Fibroblast of lung (primary cell): ENCODE data around the gene ASCC3. TPM values are rescaled to one million over a fixed set of nuclear protein-coding genes. Genes with fewer than 3 reads are reported as not detected.

Experiments
- DNase-seq, 2 donors: peaks; one replicate each; pipeline versions ENCODE4 v3.0.0 to v3.0.0-alpha.2; 2010; ENCODE audit warnings: low read depth in 2 of 2
- H2AFZ ChIP-seq: 2 replicates; pipeline ENCODE4 v1.5.1; 2012; ENCODE audit warnings: low read length, control low read depth, inconsistent platforms
- H3K27ac ChIP-seq: 2 replicates; pipeline ENCODE4 v1.5.1; 2011; ENCODE audit warnings: low read length, control low read depth; ENCODE audit not compliant: insufficient read depth
- H3K27me3 ChIP-seq: 2 replicates; pipeline ENCODE4 v1.5.1; 2011; ENCODE audit warnings: mild to moderate bottlenecking, low read length; ENCODE audit not compliant: control insufficient read depth, insufficient read depth
- H3K36me3 ChIP-seq: 2 replicates; pipeline ENCODE4 v1.5.1; 2011; ENCODE audit warnings: low read length; ENCODE audit not compliant: control insufficient read depth, insufficient read depth
- H3K4me1 ChIP-seq: 2 replicates; pipeline ENCODE4 v1.5.1; 2011; ENCODE audit warnings: low read length; ENCODE audit not compliant: control insufficient read depth, insufficient read depth; ENCODE audit errors: extremely low read depth
- H3K4me2 ChIP-seq: 2 replicates; pipeline ENCODE4 v1.5.1; 2011; ENCODE audit warnings: low read length, control low read depth; ENCODE audit not compliant: insufficient read depth; ENCODE audit errors: extremely low read depth
- H3K4me3 ChIP-seq, 4 experiments: fragments of 200-600 bp in 1 of 4; sonication (generic) in 1 of 4; replicated peaks in 1 of 4; 2 replicates each; pipeline ENCODE4 v1.5.1; 2011 to 2016; ENCODE audit warnings: low read length in 4 of 4, low read depth in 3 of 4, mild to moderate bottlenecking in 3 of 4, control low read depth in 2 of 4, inconsistent platforms in 1 of 4, mixed read lengths in 1 of 4; ENCODE audit not compliant: insufficient read depth in 1 of 4; ENCODE audit errors: control extremely low read depth in 1 of 4
- H3K79me2 ChIP-seq: 2 replicates; pipeline ENCODE4 v1.5.1; 2012; ENCODE audit warnings: mild to moderate bottlenecking, low read length, inconsistent platforms; ENCODE audit not compliant: control insufficient read depth, insufficient read depth
- H3K9ac ChIP-seq: 2 replicates; pipeline ENCODE4 v1.5.1; 2011; ENCODE audit warnings: mild to moderate bottlenecking, low read length, control low read depth; ENCODE audit not compliant: insufficient read depth
- H3K9me3 ChIP-seq: 2 replicates; pipeline ENCODE4 v1.5.1; 2012; ENCODE audit warnings: low read depth, low read length; ENCODE audit not compliant: control insufficient read depth, insufficient read depth
- H4K20me1 ChIP-seq: 2 replicates; pipeline ENCODE4 v1.5.1; 2011; ENCODE audit warnings: low read length; ENCODE audit not compliant: control insufficient read depth, insufficient read depth; ENCODE audit errors: extremely low read depth
- EZH2 ChIP-seq: IDR thresholded peaks from 2 replicates; pipeline ENCODE4 v1.5.1; 2012; ENCODE audit warnings: low read length, control low read depth, mild to moderate bottlenecking; ENCODE audit errors: missing control alignments
- polyA plus RNA-seq, 2 donors: library from polyadenylated mRNA; depleted of rRNA in 1 of 2; stranded (reverse) in 1 of 2; unstranded in 1 of 2; fragments of >200 nt; gene quantifications; 2 replicates each; pipeline ENCODE4 v1.2.1, GENCODE V29; 2011 to 2012; ENCODE audit warnings: missing spikeins in 1 of 2
- total RNA-seq: library from RNA; depleted of rRNA; stranded (reverse); fragments of >200 nt; gene quantifications from 2 replicates; pipeline ENCODE4 v1.2.1, GENCODE V29; 2014
- TF ChIP-seq, protein P1 (sequence below), 2 donors: IDR thresholded peaks in 1 of 2; conservative IDR thresholded peaks in 1 of 2; 1 replicate in 1 of 2; 2 replicates in 1 of 2; pipeline ENCODE4 v1.5.1; 2011 to 2012; ENCODE audit warnings: low read length in 2 of 2, control low read depth in 1 of 2, inconsistent platforms in 1 of 2, low read depth in 1 of 2, mild to moderate bottlenecking in 1 of 2

ASCC3 gene
- total and polyA plus RNA-seq, 2 donors (not counting 1 experiment from before 2014, with no cell fraction given), result 36.2 to 75.3 TPM

DNA sequence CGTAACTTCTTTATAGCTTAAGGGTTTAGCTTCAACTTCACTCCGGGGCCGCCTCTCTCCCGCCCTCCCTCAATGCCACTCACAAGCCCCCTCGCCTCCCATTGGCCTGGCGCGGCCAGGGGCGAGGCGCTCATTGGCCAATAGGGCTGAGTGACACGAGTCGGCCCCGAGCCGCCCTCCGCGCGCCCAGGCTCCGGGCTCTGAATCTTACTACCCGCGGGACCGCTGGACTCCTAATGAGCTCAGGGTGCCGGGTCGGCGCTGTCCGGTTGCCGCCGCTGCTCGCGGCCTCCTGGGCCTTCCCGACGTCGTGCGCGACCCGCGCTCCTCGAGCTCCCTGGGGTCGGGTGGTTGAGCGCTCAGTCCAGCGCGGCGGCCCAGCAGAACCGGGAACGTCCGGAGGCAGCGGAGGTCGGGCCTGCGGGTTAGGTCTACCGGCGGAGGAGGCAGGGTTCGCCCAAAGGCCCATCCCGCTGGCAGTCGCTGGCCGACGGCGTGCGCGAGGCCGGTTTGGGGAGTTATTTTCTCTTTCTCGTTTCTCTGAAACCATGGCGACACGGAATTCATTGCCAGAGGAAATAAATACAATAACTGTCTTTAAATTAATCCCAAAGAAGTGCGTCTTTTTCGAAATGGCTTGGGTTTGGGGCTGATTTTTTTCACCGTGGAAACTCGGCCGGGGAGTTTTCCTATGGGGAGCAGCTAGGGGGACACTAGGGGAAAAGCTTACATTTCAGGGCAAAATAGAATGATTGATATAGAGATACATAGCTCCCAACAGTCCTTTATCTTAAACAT, 416.0 kb downstream of the ASCC3 start, which contains the start of gene SIM1:
SIM1 (minus strand) TSS at position 19 of the 798 bp plus-strand sequence. CDS start 1,453 bp downstream, outside the sequence.
- Histone ChIP-seq H3K4me2 (peak within 1 kb of the TSS; percentile 48), H2AFZ (no peak within 1 kb of the TSS), H3K4me3 (peak within 1 kb of the TSS in 1 of 4 experiments; percentile 17), H4K20me1 (no peaks in the 10 kb centered on the region), H3K27me3 (peaks cover 92% of the 10 kb centered on the region), H3K36me3 (no peaks in the 10 kb centered on the region), H3K79me2 (no peaks in the 10 kb centered on the region), H3K9me3 (no peaks in the 10 kb centered on the region), H3K4me1 (no peaks in the 10 kb centered on the region), H3K9ac (no peak within 1 kb of the TSS), H3K27ac (no peak within 1 kb of the TSS)
- TF ChIP-seq EZH2, result peak; percentile 15
- TF ChIP-seq, protein P1, sequence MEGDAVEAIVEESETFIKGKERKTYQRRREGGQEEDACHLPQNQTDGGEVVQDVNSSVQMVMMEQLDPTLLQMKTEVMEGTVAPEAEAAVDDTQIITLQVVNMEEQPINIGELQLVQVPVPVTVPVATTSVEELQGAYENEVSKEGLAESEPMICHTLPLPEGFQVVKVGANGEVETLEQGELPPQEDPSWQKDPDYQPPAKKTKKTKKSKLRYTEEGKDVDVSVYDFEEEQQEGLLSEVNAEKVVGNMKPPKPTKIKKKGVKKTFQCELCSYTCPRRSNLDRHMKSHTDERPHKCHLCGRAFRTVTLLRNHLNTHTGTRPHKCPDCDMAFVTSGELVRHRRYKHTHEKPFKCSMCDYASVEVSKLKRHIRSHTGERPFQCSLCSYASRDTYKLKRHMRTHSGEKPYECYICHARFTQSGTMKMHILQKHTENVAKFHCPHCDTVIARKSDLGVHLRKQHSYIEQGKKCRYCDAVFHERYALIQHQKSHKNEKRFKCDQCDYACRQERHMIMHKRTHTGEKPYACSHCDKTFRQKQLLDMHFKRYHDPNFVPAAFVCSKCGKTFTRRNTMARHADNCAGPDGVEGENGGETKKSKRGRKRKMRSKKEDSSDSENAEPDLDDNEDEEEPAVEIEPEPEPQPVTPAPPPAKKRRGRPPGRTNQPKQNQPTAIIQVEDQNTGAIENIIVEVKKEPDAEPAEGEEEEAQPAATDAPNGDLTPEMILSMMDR (conservative IDR thresholded peaks at IDR 0.05 in 1 of 2, IDR thresholded peaks at IDR 0.05 in 1 of 2; ENCODE audit: low read depth in 1 of 2, low read length in 2 of 2), result no peak
- DNase-seq, result peak; percentile 61 to 70

GRCh38 chr6:100464162-100464851, 416.8 kb downstream of the ASCC3 start:
- peaks cover 84% of the 10 kb centered on the region for H3K27me3 ChIP-seq
- TF ChIP-seq, protein P1 (conservative IDR thresholded peaks at IDR 0.05 in 1 of 2, IDR thresholded peaks at IDR 0.05 in 1 of 2; ENCODE audit: low read depth in 1 of 2, low read length in 2 of 2), result no peak
- peak; percentile 88 for TF ChIP-seq EZH2
- H3K79me2 ChIP-seq, result no peaks in the 10 kb centered on the region
- peak overlapping the region; percentile 48 for H3K4me2 ChIP-seq
- DNase-seq, result no peak
- H2AFZ ChIP-seq, result no peak overlapping the region
- no peaks in the 10 kb centered on the region for H4K20me1 ChIP-seq
- H3K4me3 ChIP-seq, result no peak overlapping the region
- no peaks in the 10 kb centered on the region for H3K9me3 ChIP-seq
- no peak overlapping the region for H3K9ac ChIP-seq
- no peak overlapping the region for H3K27ac ChIP-seq
- H3K36me3 ChIP-seq, result no peaks in the 10 kb centered on the region
- no peaks in the 10 kb centered on the region for H3K4me1 ChIP-seq

DNA sequence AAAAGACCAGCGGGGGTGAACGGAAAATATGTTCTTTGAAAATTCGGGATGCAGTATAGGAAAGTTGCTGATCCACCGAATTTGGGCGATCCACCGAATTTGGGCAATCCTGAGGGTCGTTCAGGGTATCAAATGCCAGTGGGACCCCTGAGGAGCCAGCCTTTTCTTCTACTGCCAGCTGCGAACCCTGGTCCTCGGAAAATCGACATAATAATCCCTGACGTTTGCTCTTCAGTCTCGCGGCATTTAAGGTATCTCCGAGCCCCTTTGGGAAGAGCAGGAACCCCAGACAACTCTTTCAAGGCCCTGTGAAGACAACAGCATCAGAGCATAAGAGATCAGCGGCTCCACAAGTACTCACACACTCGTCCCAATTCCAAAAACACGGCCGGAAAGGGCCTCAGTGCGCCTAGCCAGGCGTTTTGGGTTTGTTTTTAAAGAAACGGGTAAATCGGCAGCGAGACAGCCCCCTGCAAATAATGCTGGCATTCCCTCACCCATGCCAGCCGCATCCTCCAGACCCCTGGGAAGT, 417.4 kb downstream of the ASCC3 start:
- H2AFZ ChIP-seq, result no peak overlapping the region

More for the DNA sequence above, 417.4 kb downstream of the ASCC3 start:
- no peaks in the 10 kb centered on the region for H3K36me3 ChIP-seq
- no peaks in the 10 kb centered on the region for H3K4me1 ChIP-seq
- no peak overlapping the region for H3K4me3 ChIP-seq
- no peaks in the 10 kb centered on the region for H4K20me1 ChIP-seq
- TF ChIP-seq, protein P1 (conservative IDR thresholded peaks at IDR 0.05 in 1 of 2, IDR thresholded peaks at IDR 0.05 in 1 of 2; ENCODE audit: low read depth in 1 of 2, low read length in 2 of 2), result no peak
- peak; percentile 65 for TF ChIP-seq EZH2
- H3K9ac ChIP-seq, result no peak overlapping the region
- H3K79me2 ChIP-seq, result no peaks in the 10 kb centered on the region
- H3K4me2 ChIP-seq, result no peak overlapping the region
- no peak overlapping the region for H3K27ac ChIP-seq
- no peak for DNase-seq
- H3K9me3 ChIP-seq, result no peaks in the 10 kb centered on the region
- H3K27me3 ChIP-seq, result peaks cover 84% of the 10 kb centered on the region
